DMS53 treated with DMSO at 0.1 percent for 48 hours (cell line): ENCODE data around the gene ERCC6L2.

Experiments used
- DNase-seq: peaks from one replicate; lab custom pipeline; 2025; ENCODE audit not compliant: unreplicated experiment; lab: John Stamatoyannopoulos, UW

Gene ERCC6L2

GRCh38 chr9:96015876-96016686, 140.6 kb downstream of the ERCC6L2 start:
- DNase-seq = no peak
